Measurements from ENCODE around the gene ISM1. TPM values are rescaled to one million over a fixed set of nuclear protein-coding genes. Genes with fewer than 3 reads are reported as not detected.
A peak's percentile ranks its signal among the peaks of the same experiment; 100 is the strongest.
"Not testable (repeated sequence)": the region's sequence is repeated elsewhere in the genome, so short reads cannot be mapped to it uniquely, and the experiment has no call there.

Gene ISM1
- total RNA-seq, 1 donor from 2014 or later = under 0.01 TPM

DNA sequence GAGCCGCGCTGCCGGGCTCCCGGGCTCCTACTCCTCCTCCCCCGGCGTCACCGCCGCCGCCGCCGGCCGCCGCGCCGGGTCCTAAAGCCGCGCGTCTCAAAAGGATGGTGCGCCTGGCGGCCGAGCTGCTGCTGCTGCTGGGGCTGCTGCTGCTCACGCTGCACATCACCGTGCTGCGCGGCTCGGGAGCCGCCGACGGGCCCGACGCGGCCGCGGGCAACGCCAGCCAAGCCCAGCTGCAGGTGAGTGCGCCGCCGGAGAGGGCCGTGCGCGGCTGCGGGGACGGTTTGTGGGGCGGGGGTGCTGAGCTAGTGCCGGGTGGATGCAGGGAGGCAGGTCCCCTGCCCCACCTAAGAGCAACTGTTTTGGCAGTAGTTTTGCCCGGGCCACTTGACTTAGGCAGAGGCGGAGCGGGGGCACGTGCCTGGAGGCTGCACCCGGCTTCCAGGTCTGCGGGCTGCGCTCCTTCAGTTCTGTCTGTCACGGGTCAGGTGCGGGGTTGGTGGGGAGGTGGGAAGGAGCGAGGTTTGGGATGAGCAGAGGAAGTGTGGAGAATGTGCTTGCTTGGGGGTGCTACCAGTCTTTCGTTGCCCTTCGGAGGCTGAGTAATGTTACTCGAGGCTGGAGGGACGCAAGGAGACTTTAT lies 722 bp downstream of the ISM1 start:
- DNase-seq (ENCODE audit: low read depth in 2 of 2) = peak; percentile 17 to 71

DNA sequence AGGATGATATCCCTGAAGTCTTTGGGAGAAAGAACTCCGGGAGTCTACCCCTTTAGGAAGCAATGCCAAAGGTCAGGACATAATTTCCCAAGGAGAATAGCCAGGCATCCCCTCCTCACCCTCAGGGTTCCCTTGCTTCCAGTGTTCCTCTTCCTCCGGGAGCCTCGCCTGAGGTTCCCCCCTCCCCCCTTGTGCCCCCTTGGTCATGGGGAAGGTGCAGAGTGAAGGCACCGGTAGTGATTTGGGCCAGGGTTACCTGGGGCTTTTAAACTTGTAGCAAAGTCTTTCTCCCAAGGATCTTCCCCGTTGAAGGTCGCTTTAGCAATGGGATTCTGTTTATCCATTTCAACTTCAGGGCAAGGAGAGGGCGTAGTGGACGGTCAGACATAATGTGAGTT lies 1.2 kb downstream of the ISM1 start:
- no peak for DNase-seq (ENCODE audit: low read depth in 2 of 2)

DNA sequence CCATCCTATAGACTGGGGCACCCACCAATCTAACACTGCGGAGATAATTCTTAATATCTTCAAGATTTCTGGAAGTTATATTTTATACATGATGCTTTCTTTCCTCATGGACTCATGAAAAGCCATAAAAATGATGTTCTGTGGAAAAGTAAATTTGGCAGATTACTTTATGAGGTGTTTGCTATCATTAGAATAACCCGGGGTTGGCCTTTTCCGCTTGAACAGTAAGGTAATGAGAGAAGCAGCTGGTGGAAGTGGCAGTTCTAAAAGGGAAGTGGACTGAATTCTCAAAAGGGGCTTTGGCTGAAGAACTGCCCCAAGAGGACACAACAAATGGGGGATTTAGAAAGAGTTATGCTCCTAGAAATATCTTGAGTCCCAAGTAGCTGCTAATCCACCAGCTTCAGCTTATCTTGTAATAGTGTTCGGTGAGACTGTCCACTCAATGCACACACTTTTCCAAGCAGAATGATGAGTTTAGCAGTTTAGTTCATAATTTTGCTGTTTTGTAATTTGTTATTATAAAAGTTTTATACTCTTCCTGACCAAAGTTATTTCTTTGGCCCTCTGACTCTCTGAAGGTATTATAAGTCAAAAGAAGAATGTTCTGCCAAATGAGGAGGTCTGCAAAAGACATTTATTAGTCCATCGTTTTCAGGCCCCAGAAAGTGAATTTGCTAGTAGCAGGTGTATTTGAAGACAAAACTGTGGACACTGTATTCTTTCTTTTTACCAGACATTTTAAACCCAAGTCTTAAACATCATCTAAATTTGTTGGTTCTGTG lies 2.9 kb downstream of the ISM1 start:
- no peak for DNase-seq (ENCODE audit: low read depth in 2 of 2)

DNA sequence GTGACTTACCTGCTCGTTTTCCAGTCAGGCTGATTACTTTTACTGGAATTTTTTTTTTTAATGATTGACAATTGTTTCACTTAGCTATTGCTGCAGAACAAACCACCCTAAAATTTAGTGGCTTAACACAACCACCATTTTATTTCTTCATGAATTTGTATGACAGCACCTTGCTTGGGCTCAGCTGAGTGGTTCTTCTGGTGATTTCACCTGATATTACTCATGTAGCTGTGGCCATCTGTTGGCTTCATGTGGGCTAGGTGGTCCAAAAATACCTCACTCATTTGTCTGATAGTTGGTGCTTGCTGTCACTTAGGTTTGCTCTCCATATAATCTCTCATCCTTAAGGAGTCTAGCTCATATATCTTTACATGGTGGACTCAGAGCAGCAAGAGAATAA lies 5.3 kb downstream of the ISM1 start:
- DNase-seq (ENCODE audit: low read depth in 2 of 2) = no peak

DNA sequence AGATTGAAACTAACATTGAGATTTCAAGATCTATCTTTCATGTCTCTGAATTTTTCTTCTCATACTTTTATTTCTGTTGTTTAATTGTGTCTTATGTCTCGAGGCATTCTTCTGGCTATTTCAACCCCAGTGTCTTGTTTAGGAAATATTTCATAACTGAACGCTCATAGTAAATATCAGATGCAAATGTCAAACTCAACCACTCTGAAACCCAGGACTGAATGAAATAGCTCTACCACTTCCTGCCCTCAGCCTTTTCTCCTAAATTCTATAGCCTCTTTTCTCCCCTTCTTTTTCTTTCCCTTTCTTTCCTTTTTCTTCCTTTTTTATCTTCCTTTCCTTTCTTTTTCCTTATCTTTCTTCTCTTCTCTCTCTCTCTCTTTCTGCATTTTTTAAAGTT lies 7.7 kb downstream of the ISM1 start:
- no peak for DNase-seq (ENCODE audit: low read depth in 2 of 2)

DNA sequence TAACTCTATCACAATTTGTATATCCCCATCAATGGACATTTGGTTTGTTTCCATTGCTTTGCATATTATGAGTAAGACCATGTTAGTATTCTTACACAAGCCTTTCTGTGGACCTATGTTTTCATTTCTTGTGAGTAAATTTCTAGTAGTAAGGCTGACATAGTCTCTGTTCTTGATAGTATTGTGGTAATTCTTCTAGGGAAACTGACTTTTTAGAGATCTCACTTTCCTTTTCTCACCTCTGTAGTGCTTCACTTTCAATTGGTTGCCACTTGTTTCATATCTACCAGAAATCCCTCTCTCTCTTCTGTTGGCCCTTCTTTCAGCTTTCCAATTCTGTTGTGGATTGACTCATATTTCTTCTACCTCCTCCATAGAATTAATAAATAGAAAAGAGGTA lies 8.5 kb downstream of the ISM1 start:
- no peak for DNase-seq (ENCODE audit: low read depth in 2 of 2)

DNA sequence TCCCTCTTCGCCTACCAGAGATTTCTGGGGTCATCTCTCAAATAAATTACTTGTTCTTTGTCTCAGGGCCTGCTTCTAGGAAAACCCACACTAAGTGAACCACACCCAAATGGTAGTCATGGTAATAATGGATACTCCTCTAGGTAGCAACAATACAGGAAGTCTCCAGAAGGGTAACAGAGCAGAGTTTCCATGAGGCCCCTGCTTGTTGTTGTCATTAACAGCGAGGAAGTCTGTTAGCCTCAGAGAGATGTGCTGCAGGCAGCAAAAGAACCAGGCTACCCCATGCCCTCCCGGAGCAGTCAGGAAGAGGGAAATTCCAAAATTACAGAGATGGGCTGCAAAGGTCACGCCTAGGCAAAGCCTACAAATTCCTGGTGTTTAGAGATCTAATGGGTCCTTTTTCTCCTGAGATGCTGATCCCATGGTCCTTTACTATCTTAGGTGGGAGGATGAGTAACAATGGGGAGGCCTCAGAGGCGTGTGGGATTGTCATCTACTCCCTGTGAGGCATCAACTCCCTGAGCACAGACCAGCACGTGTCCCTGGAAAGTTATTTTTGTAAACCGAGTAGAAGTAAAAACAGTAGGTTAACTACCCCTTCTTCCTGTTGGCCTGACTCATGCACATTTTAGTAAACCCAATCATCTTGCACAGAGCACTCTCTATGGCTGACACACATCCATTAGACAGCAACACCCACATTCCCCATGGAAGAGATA lies 10.1 kb downstream of the ISM1 start:
- peak; percentile 58 to 65 for DNase-seq (ENCODE audit: low read depth in 2 of 2)

DNA sequence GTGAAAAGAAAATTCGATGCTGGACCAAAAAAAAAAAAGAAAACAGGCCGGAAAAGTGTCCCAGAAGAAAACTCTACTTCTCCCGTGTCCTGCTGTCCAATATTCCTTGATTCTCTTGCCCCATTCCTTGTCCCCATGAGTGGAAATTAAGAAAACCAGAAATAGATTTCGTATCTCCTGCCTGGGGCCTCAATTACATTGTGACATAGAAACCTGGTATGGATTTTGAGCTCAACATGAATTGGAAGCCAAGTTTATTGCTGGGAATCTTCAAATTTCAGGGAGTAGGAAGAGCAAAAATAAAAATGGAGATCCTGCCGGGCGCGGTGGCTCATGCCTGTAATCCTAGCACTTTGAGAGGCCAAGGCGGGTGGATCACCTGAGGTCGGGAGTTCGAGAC lies 11.9 kb downstream of the ISM1 start:
- no peak for DNase-seq (ENCODE audit: low read depth in 2 of 2)

DNA sequence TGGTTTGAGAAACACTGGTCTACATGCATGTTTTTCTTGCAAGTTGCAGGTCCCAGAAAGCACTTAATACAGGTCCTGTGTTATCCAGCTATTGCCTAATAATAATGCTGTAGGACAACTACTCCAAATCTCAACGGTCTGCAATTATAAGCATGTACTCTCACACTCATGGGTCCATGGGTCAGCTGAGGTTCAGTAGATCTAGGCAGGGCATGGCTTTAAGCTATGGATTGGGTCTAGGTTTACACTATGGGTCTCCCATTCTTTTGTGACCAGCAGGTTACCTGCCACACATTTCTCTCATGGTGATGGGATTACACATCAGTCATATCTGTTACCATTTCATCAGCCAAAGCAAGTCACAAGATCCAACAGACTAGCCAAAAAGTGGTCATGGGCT lies 13.9 kb downstream of the ISM1 start:
- DNase-seq (ENCODE audit: low read depth in 2 of 2) = no peak

DNA sequence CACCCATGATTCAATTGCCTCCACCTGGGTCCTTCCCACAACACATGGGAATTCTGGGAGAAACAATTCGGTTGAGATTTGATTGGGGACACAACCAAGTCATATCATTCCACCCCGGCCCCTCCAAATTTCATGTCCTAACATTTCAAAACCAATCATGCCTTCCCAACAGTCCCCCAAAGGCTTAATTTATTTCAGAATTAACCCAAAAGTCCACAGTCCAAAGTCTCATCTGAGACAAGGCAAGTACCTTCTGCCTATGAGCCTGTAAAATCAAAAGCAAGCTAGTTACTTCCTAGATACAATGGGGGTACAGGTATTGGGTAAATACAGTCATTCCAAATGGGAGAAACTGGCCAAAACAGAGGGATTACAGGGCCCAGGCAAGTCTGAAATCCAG lies 15.3 kb downstream of the ISM1 start:
- not testable (repeated sequence) for DNase-seq (ENCODE audit: low read depth in 2 of 2)

DNA sequence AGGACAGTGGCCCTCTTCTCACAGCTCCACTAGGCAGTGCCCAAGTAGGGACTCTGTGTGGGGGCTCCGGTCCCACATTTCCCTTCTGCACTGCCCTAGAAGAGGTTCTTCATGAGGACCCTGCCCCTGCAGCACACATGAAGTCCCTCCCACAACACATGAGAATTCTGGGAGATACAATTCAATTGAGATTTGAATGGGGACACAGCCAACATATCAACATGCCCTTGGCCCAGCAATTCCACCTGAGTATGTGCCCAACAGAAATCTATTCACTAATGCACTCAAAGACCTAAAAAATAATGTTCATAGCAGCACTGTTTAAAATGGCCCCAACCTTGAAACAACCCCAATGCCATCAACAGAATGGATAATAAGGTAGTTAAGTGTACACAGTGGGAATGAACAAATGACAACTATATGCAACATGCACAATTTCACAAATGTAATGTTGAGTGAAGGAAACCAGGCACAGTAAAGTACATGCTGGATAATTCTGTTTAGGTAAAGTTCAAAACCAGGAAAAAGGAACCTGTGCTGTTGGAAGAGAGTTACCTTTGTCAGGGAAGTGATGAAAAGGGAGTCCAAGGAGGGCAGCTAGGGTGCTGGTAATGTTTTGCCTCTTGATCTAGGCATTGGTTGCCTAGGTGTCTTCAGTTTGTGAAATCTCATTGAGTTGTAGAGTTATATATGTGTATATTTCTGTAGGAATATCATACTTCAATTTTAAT lies 16.1 kb downstream of the ISM1 start:
- DNase-seq (ENCODE audit: low read depth in 2 of 2) = no peak

DNA sequence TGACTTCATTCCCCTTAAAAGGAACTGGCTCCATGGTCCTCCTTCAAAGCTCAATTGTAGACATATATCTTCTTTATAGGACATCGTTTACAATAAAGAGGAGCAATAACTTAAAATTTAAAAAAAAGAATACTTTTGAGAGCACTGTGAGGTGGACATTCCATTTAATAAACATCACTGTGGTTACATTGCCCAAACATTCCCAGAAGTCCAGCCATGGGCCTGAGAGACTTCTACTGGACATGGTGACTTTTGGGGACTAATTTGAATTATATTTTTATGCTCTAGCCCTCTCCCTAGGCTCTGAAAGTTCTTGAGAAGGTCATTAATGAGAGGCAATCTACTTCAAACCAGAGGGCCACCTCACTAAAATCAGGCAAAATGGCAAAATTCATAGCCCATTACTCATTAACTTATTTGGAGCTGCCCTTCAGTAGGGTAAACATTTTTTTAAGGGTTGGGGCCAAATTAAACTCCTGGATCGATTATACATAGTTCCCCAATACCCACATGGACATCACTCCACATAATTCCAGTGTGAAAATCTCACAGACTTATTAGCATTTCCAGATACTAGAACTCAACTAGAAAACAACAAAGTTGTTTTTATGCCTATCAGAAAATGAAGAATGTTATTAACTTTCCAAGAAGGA lies 17.1 kb downstream of the ISM1 start:
- DNase-seq (ENCODE audit: low read depth in 2 of 2) = no peak

DNA sequence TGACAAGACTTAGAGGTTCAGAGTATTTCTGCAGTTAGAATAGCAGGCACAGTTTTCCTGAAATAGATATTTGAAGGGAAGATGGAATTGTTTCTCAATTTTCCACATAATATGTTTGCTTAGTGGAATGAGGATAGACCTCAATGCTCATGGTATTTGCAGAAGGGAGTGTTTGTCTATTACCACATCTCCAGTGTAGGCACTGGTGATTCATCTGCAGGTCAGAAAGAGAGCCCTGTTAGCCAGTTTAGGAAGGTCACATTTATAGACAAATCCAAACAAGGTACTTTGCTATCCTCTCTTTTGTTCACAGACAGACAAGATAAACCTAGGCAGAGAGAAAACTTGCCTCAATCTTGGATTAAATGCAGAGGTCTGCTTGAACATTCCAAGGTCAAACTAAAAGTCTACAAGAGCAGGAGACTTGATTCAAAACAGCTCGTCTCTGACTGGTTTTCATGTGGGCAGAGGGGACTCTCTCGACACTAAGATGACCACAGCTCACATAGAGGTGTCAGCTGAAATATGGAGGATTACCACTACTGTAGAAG lies 22.8 kb downstream of the ISM1 start:
- DNase-seq (ENCODE audit: low read depth in 2 of 2) = no peak

DNA sequence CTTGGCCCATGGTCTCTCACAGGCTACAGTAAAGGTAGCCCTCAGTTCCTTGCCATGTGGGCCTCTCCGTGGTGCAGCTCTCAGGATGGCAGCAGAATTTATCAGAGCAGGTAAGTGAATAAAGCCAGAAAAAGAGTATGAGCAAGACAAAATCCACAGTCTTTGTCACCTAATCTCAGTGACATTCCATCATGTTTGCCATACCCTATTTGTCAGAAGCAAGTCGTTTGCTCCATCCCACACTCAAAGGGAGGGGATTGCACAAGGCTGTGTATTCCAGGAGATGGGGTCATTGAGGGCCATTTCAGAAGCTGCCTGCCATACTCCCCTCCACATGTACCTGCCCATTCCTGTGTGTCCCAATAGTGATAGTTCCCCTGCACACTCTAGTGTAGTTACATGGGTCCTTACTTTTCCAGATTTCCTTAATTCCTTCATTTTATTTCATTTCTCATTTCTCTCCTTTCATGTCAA lies 24.2 kb downstream of the ISM1 start:
- no peak for DNase-seq (ENCODE audit: low read depth in 2 of 2)

DNA sequence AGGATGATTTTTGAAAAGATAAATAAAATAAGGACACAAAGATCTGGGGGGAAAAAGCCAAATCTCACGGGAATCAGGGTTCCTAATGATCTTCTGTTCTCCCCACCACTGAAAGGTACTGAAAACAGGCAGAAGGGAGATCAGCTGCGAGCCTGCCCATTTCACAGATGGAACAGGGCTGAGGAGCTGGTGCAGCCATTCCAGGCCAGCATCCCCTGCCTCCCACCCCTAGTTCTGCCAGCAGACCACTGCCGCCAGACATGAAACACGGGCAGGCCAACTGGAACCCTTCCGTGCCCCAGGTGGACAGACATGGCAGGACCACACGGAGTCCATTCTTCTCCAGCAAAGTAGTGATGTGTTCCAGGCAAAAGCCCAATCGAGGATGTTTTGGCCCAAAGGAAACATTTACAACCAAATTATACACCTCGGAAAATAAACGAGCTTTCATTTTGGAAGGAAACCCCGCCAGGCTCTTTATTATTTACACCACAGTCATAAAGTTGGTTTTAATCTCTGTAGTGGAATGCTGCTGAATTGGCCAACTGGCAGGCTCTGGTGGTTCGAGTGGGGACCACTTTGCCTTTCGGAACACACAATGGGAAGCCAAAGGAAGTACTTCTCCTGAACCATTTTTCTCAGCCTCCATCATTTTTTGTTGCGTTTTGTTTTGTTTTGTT lies 28.2 kb downstream of the ISM1 start:
- no peak for DNase-seq (ENCODE audit: low read depth in 2 of 2)

DNA sequence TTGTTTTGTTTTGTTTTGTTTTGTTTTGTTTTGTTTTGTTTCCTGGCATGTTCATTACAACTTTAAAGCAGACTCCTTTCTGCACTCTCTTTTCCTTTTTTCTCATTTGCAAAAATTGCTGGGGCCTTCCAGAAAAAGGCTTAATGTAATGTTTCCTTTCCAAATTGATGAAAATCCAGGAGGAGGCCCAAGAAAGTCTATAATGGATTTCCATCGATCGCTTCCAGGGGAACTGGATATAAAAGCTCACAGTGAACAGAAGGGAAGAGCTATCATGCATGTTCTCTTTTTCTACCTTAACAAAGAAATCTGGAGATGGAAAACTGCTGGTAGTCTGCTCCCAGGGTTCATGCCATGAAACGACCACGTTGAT lies 28.7 kb downstream of the ISM1 start:
- DNase-seq (ENCODE audit: low read depth in 2 of 2) = no peak

DNA sequence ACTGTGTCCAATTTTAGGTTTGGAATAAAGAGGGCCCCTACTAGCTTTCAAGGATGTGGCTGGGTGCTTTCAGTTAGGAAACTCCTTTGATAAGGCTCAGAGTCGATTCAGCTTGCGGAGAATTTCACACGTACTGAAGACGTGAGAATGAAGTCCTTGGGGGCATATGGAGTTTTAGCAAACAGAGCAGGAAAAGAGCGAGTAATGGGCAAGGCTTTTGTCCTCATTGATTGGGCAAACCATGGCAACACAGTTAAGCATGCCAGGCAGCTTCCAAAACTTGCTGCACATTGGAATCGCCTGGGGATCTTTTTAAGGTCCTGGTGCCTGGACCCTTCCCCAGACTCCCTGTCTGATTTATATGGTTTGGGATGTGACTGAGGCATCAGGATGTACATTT lies 29.2 kb downstream of the ISM1 start:
- no peak for DNase-seq (ENCODE audit: low read depth in 2 of 2)

DNA sequence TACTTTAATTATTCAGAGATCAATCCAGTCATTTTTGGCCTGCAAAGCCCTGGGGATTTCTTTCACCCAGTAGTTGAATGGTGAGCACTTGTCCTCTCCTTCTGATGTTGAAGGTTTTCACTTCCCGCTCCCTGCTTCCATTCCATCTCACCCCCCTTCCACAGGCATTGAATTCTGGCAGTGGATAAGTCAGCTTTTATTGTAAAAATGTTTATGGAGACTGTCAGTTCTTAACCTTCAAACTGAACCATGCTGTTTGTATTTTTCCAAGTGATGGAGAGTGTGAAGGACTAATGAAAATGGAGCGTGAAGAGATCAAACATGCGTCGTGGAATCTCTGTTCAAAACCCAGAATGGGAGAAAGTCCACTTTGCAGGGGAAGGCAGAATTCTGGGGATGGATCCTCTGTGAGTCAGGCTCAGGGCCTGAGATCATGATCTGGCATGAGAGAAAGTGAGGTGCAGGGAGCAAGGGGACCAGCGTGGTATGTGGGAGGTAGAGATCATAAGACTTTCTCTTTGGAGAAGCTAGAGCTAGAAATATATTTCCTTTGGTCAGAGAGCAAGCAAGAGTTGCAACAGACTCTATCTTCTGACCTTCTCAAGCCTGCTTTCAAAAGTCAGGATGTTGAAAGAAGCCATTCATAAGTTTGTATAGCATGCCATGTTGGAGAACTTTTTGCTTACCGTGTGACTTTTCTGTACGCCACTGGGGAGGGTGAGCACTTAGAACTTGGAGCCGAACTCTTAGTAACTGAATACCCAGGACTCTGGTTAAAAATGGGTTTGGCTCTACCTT lies 30.2 kb downstream of the ISM1 start:
- DNase-seq (ENCODE audit: low read depth in 2 of 2) = no peak

DNA sequence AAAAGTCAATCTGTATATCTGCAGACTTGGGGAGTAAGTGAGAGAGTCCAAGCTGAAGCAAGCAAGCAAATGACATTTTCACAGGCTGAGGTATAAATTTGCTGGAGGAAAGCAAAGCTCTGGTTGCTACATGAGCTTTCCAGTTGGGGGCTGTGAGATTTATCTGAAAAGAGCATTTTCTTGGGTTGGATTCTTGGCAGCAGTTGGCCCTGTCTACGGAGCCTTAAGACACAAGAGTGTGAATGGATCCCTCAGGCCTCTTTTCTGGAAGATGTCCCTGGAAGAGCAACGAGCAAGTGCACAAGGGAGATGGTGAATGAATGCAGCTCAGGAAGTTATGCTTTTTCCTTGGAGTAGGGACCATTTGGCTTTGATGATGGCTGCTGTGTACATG lies 30.8 kb downstream of the ISM1 start:
- no peak for DNase-seq (ENCODE audit: low read depth in 2 of 2)

DNA sequence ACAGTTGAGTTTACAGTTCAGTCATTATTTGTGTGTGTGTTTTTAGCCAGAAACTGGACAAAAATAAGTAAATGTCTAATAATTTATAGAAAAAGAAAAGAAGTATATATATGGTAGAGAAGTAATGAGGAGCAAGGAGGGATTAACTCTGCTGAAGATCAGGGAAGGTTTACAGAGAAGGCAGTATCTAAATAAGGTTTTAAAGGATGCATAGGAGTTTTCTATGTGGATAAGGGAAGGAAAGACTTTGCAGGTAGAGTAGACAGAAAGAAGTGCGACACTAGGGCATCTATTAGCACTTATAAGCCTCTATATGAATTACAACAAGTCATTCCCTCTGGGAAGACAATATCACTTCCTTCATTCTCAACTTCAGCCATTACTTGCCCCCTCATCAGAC lies 34.3 kb downstream of the ISM1 start:
- no peak for DNase-seq (ENCODE audit: low read depth in 2 of 2)
